ENCODE results near the gene OSBPL10.

Gene OSBPL10

GRCh38 chr3:31847760-31848159 lies 133.3 kb downstream of the OSBPL10 start:
- no peak for DNase-seq

- no peak for DNase-seq
Measured at GRCh38 chr3:31841515-31841914, 139.5 kb downstream of the OSBPL10 start.

- DNase-seq: no peak
Measured at GRCh38 chr3:31840252-31840651, 140.8 kb downstream of the OSBPL10 start.

DNA sequence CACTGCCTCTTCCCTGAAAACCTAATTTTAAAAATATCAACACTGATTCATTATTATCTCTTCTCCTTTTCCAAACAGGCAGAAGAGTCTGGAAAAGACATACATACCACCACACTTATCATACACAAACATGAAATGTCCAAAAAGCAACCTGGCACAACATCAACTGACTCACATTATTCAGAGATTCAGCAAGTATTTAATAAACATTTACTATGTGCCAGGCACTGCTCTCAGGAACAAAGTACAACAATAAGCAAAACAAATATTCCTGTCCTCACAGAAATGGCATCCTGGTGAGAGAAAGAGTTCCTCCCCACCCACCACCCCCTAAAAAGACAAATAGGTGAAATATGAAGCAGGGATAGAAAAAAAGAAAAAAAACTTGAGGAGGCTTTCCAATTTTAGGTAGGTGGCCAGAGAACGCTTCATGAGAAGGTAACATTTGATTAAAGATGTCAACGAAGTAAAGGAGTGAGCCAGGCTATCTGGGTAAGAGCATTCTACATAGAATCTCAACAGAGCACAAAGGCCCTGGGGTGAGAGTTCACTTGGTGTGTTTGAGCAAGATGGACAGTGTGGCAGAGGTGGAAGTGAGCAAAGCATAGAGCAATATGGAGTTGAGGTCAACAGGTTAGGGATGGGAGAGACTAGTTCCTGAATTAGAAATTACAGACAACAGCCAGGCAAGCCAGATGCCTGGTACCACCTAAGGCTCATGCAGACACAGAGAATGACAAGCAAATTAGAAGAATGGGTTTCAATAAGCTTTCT lies 141.7 kb downstream of the OSBPL10 start:
- no peak for DNase-seq

- DNase-seq: no peak
Measured at GRCh38 chr3:31836131-31837075, 144.7 kb downstream of the OSBPL10 start.

GRCh38 chr3:31833391-31834190 lies 147.5 kb downstream of the OSBPL10 start:
- DNase-seq: no peak

- no peak for DNase-seq
Measured at GRCh38 chr3:31832551-31832950, 148.5 kb downstream of the OSBPL10 start.

DNA sequence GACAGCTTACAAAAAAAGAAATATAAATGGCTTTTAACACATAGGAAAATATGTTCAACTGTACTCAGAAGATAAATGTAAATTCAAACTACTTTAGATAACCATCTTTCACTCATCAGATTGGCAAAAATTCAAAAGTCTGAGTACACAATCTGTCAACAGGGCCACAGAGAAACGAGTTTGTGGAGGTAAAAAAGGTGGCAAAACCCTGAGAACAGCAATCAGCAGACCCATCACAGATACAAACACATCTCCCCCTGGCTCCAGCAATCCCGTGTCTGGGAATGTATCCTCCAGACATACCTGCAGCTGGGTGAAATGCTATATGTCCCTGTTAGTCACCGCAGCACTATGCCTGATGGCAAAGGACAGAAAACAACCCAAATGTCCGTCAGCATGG lies 149.5 kb downstream of the OSBPL10 start:
- no peak for DNase-seq

DNA sequence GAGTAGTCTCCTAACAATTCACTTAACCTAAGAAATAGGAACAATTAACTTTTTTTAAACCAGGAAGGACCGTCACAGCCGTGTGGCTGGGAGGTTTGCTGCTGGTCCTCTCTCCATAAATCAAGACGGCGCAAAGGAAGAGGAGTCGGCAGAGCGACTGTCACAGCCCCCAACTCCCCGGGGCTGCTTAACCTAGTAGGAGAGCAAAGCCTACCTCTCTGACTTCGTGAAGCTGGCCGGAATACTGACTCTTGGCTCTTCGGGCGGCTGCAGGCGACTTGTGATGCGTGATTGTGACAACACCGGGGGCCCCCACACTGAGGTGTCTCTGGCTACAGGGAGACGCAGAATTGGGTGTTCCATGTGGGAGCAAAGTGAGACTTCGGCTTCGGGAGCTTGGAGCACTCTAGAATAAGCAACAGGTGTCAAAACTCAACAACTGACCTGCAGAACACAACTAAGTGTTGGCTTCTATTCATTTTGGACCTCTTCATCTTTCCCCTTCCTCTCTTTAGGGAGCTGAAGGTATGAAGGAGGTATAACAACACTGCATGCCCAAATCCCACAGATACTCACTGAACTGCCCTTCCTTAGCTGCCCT lies 151.1 kb downstream of the OSBPL10 start:
- DNase-seq: no peak

DNA sequence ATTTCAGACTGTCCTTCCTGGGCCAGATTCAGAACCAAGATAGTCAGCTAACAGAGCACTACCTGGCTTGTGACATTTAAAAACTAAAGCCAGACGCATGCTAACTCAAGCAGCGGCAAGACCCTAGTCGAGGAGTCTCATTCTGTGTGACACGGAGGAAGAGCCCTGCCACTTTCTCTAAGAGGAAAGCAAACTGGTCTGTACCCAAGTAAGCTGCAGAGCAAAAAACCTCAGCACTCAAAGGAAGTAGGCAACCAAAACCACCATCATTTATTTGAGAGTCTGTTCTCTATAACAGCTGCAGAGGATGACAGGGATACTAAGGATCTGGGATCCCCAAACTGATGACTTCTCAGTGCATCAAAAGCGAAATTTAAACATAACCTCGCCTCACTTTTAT lies 152.1 kb downstream of the OSBPL10 start:
- no peak for DNase-seq

DNA sequence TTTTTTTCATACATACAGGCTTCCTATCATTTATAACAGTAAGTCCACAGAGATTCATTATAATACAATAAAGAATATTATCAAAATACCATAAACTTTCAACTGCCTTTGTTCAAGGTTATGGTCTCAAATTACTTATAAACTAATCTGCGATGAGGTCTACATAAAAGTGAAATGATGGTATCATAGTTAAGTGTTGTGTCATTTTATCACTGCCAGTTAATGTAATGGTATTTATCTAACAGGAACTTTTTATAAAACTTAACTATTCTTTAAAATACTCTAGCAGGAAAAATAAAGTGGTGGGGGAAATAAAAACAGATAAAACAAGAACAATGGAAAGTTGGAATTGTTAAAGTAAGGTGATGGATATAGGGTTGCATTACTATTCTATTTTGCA lies 153.1 kb downstream of the OSBPL10 start:
- DNase-seq: no peak

GRCh38 chr3:31823184-31823583 lies 157.9 kb downstream of the OSBPL10 start:
- no peak for DNase-seq

DNA sequence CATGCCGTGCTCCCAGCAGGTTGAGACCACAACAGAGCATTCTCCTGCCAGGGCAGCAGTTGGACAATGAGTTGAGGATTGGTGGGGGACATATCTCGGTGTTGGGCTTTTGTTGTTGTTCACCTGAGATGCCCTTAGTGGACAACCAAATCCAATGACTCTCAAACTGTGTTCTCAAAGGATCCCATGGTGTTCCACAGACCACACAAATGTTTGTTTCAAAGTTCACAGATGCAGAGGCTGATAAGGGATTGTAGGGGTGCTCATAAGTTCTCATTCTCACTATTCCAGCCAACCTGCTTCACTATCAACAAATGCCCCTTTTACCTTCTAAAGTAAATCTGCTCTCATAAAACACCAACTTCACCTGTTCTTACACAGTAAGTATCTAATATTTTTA lies 159.9 kb downstream of the OSBPL10 start:
- no peak for DNase-seq

DNA sequence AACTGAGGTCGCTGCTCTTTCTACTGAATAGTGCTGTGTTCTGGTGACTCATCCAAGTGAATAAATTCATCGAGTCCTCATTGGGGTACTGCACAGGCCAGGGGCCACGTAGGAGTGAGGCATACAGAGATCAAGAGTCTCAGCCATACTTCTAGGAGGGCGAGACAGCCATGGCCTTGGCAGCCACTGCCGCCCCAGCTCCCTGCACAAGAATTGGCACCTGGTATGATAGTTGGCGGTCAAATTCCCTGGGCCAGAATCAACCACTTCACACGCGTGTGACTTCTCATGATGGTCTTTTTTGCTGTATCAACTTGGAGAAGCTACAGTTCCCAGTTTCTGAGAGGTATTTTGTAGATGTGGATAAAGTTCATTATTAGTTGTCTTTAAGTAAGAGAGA lies 161.6 kb downstream of the OSBPL10 start:
- no peak for DNase-seq

DNA sequence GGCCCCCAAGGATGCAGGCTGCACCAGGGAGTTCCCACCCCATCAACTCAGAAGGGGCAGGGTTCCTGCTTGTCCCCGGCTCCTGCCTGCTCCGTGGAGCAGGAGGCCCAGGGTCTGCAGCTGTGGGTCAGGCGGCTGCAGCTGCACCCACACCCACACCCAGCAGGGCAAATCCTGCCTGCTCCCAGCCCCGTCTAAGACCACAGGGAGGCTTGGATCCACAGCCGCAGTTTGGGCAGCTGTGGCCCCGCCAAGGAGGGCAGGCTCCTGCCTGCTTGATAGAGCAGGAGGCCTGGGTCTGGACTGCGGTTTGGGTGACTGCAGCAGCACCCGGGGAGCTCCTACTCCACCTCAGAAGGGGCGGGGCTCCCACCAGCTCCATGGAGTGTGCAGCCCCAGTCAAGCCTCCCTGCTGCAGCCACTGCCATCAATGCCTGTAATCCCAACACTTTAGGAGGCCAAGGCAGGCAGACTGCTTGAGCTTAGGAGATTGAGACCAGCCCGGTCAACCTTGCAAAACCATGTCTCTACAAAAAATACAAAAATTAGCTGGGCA lies 163.6 kb downstream of the OSBPL10 start:
- DNase-seq: no peak

DNA sequence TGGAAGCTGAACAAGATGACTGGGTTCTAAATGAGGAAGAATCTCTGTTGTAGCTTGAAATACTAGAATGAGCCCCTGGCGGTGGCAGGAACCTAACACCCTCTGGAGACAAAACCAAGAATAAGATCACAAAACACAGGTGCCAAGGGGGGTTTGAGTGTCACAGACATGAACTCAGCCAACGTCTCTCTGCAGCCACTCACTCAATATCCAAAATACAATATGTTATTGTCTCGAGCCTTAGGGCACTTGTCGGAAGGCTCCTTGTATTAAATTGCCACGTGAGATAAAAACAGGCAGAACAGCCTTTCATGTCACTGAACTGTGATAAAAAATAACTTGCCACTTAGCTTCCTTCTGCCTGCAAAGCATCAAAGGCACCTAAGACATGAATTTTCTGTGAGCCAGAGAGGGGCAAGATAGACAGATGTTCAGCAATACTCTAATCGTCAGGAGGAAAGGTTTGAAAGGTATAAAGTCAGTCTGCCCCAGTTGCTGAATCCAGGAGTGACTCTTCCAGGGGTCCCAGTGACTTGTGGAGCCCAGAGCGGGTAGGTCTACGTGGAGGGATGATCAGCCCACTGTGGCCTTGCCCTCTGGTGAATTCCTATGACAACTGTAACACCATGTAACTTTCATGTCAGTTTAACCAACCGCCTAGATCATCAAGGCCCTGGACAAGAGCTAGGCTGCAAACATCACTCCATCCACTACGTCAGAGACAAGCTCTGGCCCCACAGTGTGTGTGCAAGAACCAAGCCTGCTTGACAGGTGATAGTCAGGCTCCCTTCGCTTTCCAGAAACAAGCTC lies 165.2 kb downstream of the OSBPL10 start:
- DNase-seq: no peak

- no peak for DNase-seq
Measured at GRCh38 chr3:31815006-31815405, 166.1 kb downstream of the OSBPL10 start.

- DNase-seq: no peak
Measured at GRCh38 chr3:31813686-31814085, 167.4 kb downstream of the OSBPL10 start.

DNA sequence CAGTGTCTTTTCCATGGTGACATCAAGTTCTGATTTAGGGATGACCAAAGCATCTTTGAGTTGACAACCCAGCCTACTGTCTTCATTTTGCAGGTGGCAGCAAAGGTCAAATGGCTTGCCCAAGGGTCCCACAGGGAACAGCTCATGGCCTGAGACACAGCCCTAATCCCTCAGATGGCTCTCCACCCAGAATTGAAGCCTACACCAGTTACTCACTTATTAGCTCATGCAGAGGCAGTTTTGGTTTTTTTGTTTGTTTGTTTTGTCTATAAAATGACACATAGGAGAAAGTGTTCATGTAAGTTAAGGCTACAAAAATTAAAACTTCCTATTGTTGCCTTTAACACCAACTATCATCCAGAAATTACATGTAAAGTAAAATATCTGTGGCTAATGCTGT lies 167.9 kb downstream of the OSBPL10 start:
- DNase-seq: no peak

DNA sequence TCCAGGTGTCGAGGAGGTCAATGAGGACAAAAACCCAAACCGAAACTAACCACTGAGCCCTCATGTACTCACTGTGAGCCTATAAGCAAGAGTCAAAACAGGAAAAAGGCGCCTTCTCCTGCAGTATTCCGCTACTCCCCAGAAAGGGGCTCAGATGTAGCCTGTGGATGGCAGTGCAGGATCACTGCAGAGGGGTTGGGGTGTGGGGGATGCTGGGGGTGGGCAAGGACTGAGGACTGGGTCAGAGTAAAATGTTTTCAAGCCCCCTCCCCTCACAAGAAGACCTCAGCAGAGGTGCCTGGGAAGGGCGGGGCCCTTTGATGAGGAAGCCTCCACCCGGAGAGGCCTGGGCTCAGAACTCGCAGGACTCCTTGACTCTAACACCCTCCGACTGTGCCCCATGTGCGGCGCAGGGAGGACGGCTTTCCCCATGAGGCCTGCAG lies 170.1 kb downstream of the OSBPL10 start:
- no peak for DNase-seq

- DNase-seq: no peak
Measured at GRCh38 chr3:31808143-31808720, 172.8 kb downstream of the OSBPL10 start.

Data from activated T-cell treated with anti-CD3 and anti-CD28 coated beads for 4 hours (primary cell).